Upper lobe of left lung (tissue), 4 donors: ENCODE measurements around the gene CA4.

Experiments
- POLR2A ChIP-seq, 4 donors: fragments of 450-650 bp; IDR thresholded peaks; one replicate each; pipeline ENCODE4 v1.5.1; 2016 to 2017; ENCODE audit warnings: antibody characterized with exemption in 4 of 4, mild to moderate bottlenecking in 2 of 4
- TF ChIP-seq, protein P1 (sequence below), 6 experiments: fragments of 450-650 bp in 4 of 6; fragments of 200-600 bp in 2 of 6; sonication (generic) in 2 of 6; IDR thresholded peaks; one replicate each; pipeline ENCODE4 v1.5.1; 2016 to 2019; ENCODE audit warnings: antibody characterized with exemption in 6 of 6

DNA sequence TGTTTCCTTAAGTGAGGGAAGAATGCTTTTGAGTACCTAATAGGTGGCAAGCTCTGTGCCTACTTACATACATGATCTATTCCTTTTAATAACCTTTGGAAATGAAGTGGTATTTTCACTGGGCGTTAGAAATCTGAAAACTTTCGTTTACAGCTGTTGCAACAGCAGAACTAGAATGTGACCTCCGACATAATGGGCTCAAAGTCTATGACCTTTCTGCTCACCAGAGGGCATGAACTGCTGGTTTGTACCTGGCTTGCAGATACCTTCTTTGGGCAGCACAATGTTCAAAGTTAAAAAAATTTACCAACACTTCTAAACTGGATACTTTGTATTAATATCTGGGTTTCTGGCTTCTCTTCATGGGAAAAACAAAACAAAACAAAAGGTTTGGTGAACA is 24.3 kb downstream of the CA4 start:
- TF ChIP-seq, protein P1, sequence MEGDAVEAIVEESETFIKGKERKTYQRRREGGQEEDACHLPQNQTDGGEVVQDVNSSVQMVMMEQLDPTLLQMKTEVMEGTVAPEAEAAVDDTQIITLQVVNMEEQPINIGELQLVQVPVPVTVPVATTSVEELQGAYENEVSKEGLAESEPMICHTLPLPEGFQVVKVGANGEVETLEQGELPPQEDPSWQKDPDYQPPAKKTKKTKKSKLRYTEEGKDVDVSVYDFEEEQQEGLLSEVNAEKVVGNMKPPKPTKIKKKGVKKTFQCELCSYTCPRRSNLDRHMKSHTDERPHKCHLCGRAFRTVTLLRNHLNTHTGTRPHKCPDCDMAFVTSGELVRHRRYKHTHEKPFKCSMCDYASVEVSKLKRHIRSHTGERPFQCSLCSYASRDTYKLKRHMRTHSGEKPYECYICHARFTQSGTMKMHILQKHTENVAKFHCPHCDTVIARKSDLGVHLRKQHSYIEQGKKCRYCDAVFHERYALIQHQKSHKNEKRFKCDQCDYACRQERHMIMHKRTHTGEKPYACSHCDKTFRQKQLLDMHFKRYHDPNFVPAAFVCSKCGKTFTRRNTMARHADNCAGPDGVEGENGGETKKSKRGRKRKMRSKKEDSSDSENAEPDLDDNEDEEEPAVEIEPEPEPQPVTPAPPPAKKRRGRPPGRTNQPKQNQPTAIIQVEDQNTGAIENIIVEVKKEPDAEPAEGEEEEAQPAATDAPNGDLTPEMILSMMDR (IDR thresholded peaks at IDR 0.05), result no peak
- no peak for TF ChIP-seq POLR2A (IDR thresholded peaks at IDR 0.05)
